ENCODE data around the gene ZNF644.

The ZNF644 gene

GRCh38 chr1:91013302-91013701, 8.5 kb downstream of the ZNF644 start:
- H3K79me2 ChIP-seq (ENCODE audit: control insufficient read depth, low read length), result peaks cover 98% of the 10 kb centered on the region
- TF ChIP-seq, protein P1, sequence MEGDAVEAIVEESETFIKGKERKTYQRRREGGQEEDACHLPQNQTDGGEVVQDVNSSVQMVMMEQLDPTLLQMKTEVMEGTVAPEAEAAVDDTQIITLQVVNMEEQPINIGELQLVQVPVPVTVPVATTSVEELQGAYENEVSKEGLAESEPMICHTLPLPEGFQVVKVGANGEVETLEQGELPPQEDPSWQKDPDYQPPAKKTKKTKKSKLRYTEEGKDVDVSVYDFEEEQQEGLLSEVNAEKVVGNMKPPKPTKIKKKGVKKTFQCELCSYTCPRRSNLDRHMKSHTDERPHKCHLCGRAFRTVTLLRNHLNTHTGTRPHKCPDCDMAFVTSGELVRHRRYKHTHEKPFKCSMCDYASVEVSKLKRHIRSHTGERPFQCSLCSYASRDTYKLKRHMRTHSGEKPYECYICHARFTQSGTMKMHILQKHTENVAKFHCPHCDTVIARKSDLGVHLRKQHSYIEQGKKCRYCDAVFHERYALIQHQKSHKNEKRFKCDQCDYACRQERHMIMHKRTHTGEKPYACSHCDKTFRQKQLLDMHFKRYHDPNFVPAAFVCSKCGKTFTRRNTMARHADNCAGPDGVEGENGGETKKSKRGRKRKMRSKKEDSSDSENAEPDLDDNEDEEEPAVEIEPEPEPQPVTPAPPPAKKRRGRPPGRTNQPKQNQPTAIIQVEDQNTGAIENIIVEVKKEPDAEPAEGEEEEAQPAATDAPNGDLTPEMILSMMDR (IDR thresholded peaks at IDR 0.05; ENCODE audit: low read depth, low read length, poor library complexity, severe bottlenecking), result no peak
- TF ChIP-seq EZH2phosphoT487 (IDR thresholded peaks at IDR 0.05; ENCODE audit: borderline replicate concordance, low read length), result no peak
- H3K36me3 ChIP-seq (ENCODE audit: control insufficient read depth, low read length), result peaks cover 64% of the 10 kb centered on the region
- no peaks in the 10 kb centered on the region for H3K9me2 ChIP-seq (replicated peaks; ENCODE audit: control insufficient read depth, low read length)
- H3K27me3 ChIP-seq (ENCODE audit: control insufficient read depth, low read length), result no peaks in the 10 kb centered on the region
- H3K4me2 ChIP-seq (ENCODE audit: low read length), result no peak overlapping the region
- no peak overlapping the region for H3K27ac ChIP-seq (ENCODE audit: low read depth, low read length)
- H3K9me3 ChIP-seq (ENCODE audit: control insufficient read depth, insufficient read depth, low read length), result no peaks in the 10 kb centered on the region
- H4K20me1 ChIP-seq (ENCODE audit: control insufficient read depth, insufficient read depth, low read depth, low read length), result peaks cover 10% of the 10 kb centered on the region
- 0 out of 2 replicates have a peak, but pooled peaks cover 2% of the 10 kb centered on the region for H3F3A ChIP-seq (ENCODE audit: control insufficient read depth, insufficient read depth)
- peaks cover 11% of the 10 kb centered on the region for H3K4me1 ChIP-seq (ENCODE audit: control insufficient read depth, low read length)
- H3K4me3 ChIP-seq (ENCODE audit: low read length), result no peak overlapping the region

DNA sequence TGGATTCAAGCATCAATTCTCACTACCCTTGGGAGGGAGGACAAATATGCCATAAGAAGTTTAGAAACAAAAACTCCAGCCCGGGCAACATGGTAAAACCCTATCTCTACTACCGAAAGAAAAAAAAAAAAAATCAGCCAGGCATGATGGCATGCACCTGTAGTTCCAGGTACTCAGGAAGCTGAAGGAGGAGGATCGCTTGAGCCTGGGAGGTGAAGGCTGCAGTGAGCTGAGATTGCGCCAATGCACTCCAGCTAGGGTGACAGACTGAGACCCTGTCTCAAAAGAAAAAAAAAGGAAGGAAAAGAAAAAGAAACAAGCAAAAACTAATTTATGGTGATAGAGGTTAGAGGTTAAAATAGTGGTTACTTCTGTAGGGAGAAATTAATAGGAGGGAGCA, 9.6 kb downstream of the ZNF644 start:
- Histone ChIP-seq H3K9me2 (replicated peaks; ENCODE audit: control insufficient read depth, low read length) (no peaks in the 10 kb centered on the region), H3K79me2 (ENCODE audit: control insufficient read depth, low read length) (peaks cover 98% of the 10 kb centered on the region), H3K36me3 (ENCODE audit: control insufficient read depth, low read length) (peaks cover 60% of the 10 kb centered on the region), H3K4me1 (ENCODE audit: control insufficient read depth, low read length) (peaks cover 4% of the 10 kb centered on the region; the same call in 1 of the 2 replicates), H3K4me2 (ENCODE audit: low read length) (no peak overlapping the region), H3K27ac (ENCODE audit: low read depth, low read length) (no peak overlapping the region), H3K9me3 (ENCODE audit: control insufficient read depth, insufficient read depth, low read length) (no peaks in the 10 kb centered on the region), H4K20me1 (ENCODE audit: control insufficient read depth, insufficient read depth, low read depth, low read length) (peaks cover 6% of the 10 kb centered on the region; the same call in 1 of the 2 replicates), H3F3A (ENCODE audit: control insufficient read depth, insufficient read depth) (0 out of 2 replicates have a peak, but pooled peaks cover 2% of the 10 kb centered on the region), H3K27me3 (ENCODE audit: control insufficient read depth, low read length) (no peaks in the 10 kb centered on the region), H3K4me3 (ENCODE audit: low read length) (no peak overlapping the region)
- no peak for TF ChIP-seq EZH2phosphoT487 (IDR thresholded peaks at IDR 0.05; ENCODE audit: borderline replicate concordance, low read length)
- TF ChIP-seq, protein P1 (IDR thresholded peaks at IDR 0.05; ENCODE audit: low read depth, low read length, poor library complexity, severe bottlenecking), result no peak

GRCh38 chr1:91011726-91012125, 10.1 kb downstream of the ZNF644 start:
- no peak overlapping the region for H3K4me3 ChIP-seq (ENCODE audit: low read length)
- 0 out of 2 replicates have a peak, but pooled peaks cover 5% of the 10 kb centered on the region for H3F3A ChIP-seq (ENCODE audit: control insufficient read depth, insufficient read depth)
- no peaks in the 10 kb centered on the region for H3K9me2 ChIP-seq (replicated peaks; ENCODE audit: control insufficient read depth, low read length)
- H3K4me1 ChIP-seq (ENCODE audit: control insufficient read depth, low read length), result peaks cover 4% of the 10 kb centered on the region; the same call in 1 of the 2 replicates
- no peak overlapping the region for H3K27ac ChIP-seq (ENCODE audit: low read depth, low read length)
- TF ChIP-seq, protein P1 (IDR thresholded peaks at IDR 0.05; ENCODE audit: low read depth, low read length, poor library complexity, severe bottlenecking), result no peak
- TF ChIP-seq EZH2phosphoT487 (IDR thresholded peaks at IDR 0.05; ENCODE audit: borderline replicate concordance, low read length), result no peak
- no peaks in the 10 kb centered on the region for H3K9me3 ChIP-seq (ENCODE audit: control insufficient read depth, insufficient read depth, low read length)
- no peaks in the 10 kb centered on the region for H3K27me3 ChIP-seq (ENCODE audit: control insufficient read depth, low read length)
- peaks cover 98% of the 10 kb centered on the region for H3K79me2 ChIP-seq (ENCODE audit: control insufficient read depth, low read length)
- peaks cover 6% of the 10 kb centered on the region; the same call in 1 of the 2 replicates for H4K20me1 ChIP-seq (ENCODE audit: control insufficient read depth, insufficient read depth, low read depth, low read length)
- peaks cover 58% of the 10 kb centered on the region for H3K36me3 ChIP-seq (ENCODE audit: control insufficient read depth, low read length)
- H3K4me2 ChIP-seq (ENCODE audit: low read length), result no peak overlapping the region

Measured in DOHH2 (cell line).